ENCODE measurements around the gene CDH23.

CDH23 gene

DNA sequence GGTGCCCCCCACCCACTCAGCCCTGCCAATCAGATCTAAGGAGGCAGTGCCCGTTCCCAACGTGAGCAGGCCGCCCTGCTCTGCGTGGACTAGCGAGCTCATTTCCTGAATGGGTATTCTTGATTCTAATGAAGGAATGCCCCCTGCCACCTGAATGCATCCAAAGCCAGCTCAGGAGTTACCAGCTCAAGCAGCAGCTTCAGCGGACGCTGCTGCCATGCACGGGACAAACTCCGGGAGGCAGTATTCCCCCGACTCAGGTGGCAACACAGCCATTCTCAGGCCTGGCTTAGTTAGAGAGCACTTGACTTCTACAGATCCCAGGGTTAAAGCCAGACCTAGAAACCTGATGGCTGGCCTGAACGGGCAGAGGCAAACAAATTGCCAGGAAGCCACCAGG, 428.5 kb downstream of the CDH23 start:
- Histone ChIP-seq H3K4me3 (ENCODE audit: insufficient read length, low read depth) (no peak overlapping the region), H3K9ac (ENCODE audit: insufficient read length, low read depth) (no peak overlapping the region), H3K4me1 (ENCODE audit: insufficient read depth, insufficient read length) (no peaks in the 10 kb centered on the region), H3K36me3 (ENCODE audit: insufficient read depth, insufficient read length, low read length) (peaks cover 90% of the 10 kb centered on the region), H3K9me3 (ENCODE audit: insufficient read depth, low read length) (no peaks in the 10 kb centered on the region), H3K27me3 (ENCODE audit: insufficient read depth, insufficient read length) (no peaks in the 10 kb centered on the region)
- TF ChIP-seq YY1 (IDR thresholded peaks at IDR 0.05; ENCODE audit: insufficient read depth, insufficient read length), result no peak
- TF ChIP-seq SUZ12 (IDR thresholded peaks at IDR 0.05; ENCODE audit: extremely low read depth, insufficient read depth, insufficient read length), result no peak
- TF ChIP-seq ZNF274 (IDR thresholded peaks at IDR 0.05; ENCODE audit: low read depth, low read length), result no peak
- DNase-seq (ENCODE audit: low read depth, low spot score), result no peak

GRCh38 chr10:71827852-71828251, 431.1 kb downstream of the CDH23 start:
- no peak for TF ChIP-seq ZNF274 (IDR thresholded peaks at IDR 0.05; ENCODE audit: low read depth, low read length)
- no peak for TF ChIP-seq SUZ12 (IDR thresholded peaks at IDR 0.05; ENCODE audit: extremely low read depth, insufficient read depth, insufficient read length)
- no peak for TF ChIP-seq YY1 (IDR thresholded peaks at IDR 0.05; ENCODE audit: insufficient read depth, insufficient read length)
- DNase-seq (ENCODE audit: low read depth, low spot score), result no peak
- no peak overlapping the region for H3K4me3 ChIP-seq (ENCODE audit: insufficient read length, low read depth)
- H3K36me3 ChIP-seq (ENCODE audit: insufficient read depth, insufficient read length, low read length), result peaks cover 89% of the 10 kb centered on the region
- H3K27me3 ChIP-seq (ENCODE audit: insufficient read depth, insufficient read length), result no peaks in the 10 kb centered on the region
- H3K9me3 ChIP-seq (ENCODE audit: insufficient read depth, low read length), result no peaks in the 10 kb centered on the region
- H3K4me1 ChIP-seq (ENCODE audit: insufficient read depth, insufficient read length), result no peaks in the 10 kb centered on the region
- no peak overlapping the region for H3K9ac ChIP-seq (ENCODE audit: insufficient read length, low read depth)

GRCh38 chr10:71828702-71829101, 432.0 kb downstream of the CDH23 start:
- no peak for DNase-seq (ENCODE audit: low read depth, low spot score)
- no peak overlapping the region for H3K9ac ChIP-seq (ENCODE audit: insufficient read length, low read depth)
- TF ChIP-seq YY1 (IDR thresholded peaks at IDR 0.05; ENCODE audit: insufficient read depth, insufficient read length) (no peak), ZNF274 (IDR thresholded peaks at IDR 0.05; ENCODE audit: low read depth, low read length) (no peak)
- no peaks in the 10 kb centered on the region for H3K4me1 ChIP-seq (ENCODE audit: insufficient read depth, insufficient read length)
- no peaks in the 10 kb centered on the region for H3K9me3 ChIP-seq (ENCODE audit: insufficient read depth, low read length)
- peaks cover 89% of the 10 kb centered on the region for H3K36me3 ChIP-seq (ENCODE audit: insufficient read depth, insufficient read length, low read length)
- H3K4me3 ChIP-seq (ENCODE audit: insufficient read length, low read depth), result no peak overlapping the region
- no peaks in the 10 kb centered on the region for H3K27me3 ChIP-seq (ENCODE audit: insufficient read depth, insufficient read length)

GRCh38 chr10:71829171-71829570, 432.5 kb downstream of the CDH23 start:
- Histone ChIP-seq H3K4me1 (ENCODE audit: insufficient read depth, insufficient read length) (no peaks in the 10 kb centered on the region), H3K9me3 (ENCODE audit: insufficient read depth, low read length) (no peaks in the 10 kb centered on the region), H3K36me3 (ENCODE audit: insufficient read depth, insufficient read length, low read length) (peaks cover 89% of the 10 kb centered on the region), H3K9ac (ENCODE audit: insufficient read length, low read depth) (no peak overlapping the region), H3K27me3 (ENCODE audit: insufficient read depth, insufficient read length) (no peaks in the 10 kb centered on the region), H3K4me3 (ENCODE audit: insufficient read length, low read depth) (no peak overlapping the region)
- DNase-seq (ENCODE audit: low read depth, low spot score), result no peak
- TF ChIP-seq ZNF274 (IDR thresholded peaks at IDR 0.05; ENCODE audit: low read depth, low read length), result no peak
- TF ChIP-seq YY1 (IDR thresholded peaks at IDR 0.05; ENCODE audit: insufficient read depth, insufficient read length), result no peak
- TF ChIP-seq SUZ12 (IDR thresholded peaks at IDR 0.05; ENCODE audit: extremely low read depth, insufficient read depth, insufficient read length), result no peak

GRCh38 chr10:71829896-71830295, 433.2 kb downstream of the CDH23 start:
- H3K4me1 ChIP-seq (ENCODE audit: insufficient read depth, insufficient read length), result no peaks in the 10 kb centered on the region
- no peaks in the 10 kb centered on the region for H3K27me3 ChIP-seq (ENCODE audit: insufficient read depth, insufficient read length)
- no peak overlapping the region for H3K4me3 ChIP-seq (ENCODE audit: insufficient read length, low read depth)
- no peak overlapping the region for H3K9ac ChIP-seq (ENCODE audit: insufficient read length, low read depth)
- no peaks in the 10 kb centered on the region for H3K9me3 ChIP-seq (ENCODE audit: insufficient read depth, low read length)
- TF ChIP-seq ZNF274 (IDR thresholded peaks at IDR 0.05; ENCODE audit: low read depth, low read length) (no peak), YY1 (IDR thresholded peaks at IDR 0.05; ENCODE audit: insufficient read depth, insufficient read length) (no peak), SUZ12 (IDR thresholded peaks at IDR 0.05; ENCODE audit: extremely low read depth, insufficient read depth, insufficient read length) (no peak)
- peaks cover 87% of the 10 kb centered on the region for H3K36me3 ChIP-seq (ENCODE audit: insufficient read depth, insufficient read length, low read length)
- no peak for DNase-seq (ENCODE audit: low read depth, low spot score)

DNA sequence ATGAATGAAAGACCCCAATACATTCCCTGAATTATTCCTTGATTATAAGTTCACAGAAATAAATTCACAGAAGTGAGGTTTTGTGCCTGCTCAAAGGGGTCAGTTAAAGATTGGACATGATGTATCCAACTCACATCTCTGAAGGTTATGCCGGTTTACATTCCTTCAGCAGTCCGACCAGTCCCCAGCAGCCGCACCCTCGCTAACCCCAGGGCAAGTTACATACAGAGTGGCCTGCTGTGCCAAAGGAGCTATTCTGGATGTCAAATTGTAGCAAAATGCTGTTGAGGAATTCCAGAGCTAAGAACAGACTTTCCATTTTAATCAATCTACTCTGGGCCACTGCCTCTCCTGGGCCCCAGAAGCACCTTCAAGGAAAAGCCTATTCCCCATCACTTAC, 434.0 kb downstream of the CDH23 start:
- Histone ChIP-seq H3K4me1 (ENCODE audit: insufficient read depth, insufficient read length) (no peaks in the 10 kb centered on the region), H3K36me3 (ENCODE audit: insufficient read depth, insufficient read length, low read length) (peaks cover 79% of the 10 kb centered on the region)
- TF ChIP-seq YY1 (IDR thresholded peaks at IDR 0.05; ENCODE audit: insufficient read depth, insufficient read length) (no peak), ZNF274 (IDR thresholded peaks at IDR 0.05; ENCODE audit: low read depth, low read length) (no peak), SUZ12 (IDR thresholded peaks at IDR 0.05; ENCODE audit: extremely low read depth, insufficient read depth, insufficient read length) (no peak)

DNA sequence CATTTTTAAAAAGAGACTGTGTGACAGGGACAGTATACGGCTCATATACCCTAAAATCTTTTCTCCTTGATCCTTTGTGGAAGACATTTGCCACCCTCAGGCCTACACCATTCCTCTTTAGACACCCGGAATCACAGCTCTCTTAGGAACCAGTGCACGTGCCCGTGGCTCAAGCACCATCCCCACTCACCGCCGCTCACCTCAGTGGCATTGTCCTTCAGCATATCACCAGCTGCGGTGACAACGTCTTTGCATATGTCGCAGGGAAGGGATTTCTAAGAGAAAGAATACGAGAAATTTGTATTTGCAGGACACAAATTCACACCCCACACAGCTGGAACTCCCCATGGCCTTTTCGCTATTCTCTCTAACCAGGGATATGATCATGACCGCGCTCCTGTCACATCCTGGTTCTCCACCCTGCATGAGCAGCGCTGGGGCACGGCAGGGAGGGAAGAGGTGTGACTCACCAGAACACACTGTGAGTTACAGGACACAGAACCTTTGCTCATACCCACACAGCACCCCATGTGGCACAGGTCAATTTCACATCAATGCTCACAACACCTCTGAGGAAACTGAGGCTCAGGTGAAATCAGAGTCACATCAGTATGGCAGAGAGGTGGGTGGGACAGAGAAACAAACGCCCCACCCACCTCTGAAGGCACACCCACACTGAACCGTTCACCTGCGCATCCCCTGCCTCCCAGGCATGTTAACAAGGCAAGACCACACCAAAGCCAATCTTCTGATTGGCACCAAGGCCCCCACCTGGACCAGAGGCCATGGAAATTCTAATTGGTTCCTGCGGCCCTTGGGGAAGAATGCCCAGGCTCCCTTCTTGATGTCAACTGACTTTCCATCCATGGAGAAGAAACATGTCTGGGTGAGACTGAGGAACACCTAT, 435.2 kb downstream of the CDH23 start:
- no peaks in the 10 kb centered on the region for H3K9me3 ChIP-seq (ENCODE audit: insufficient read depth, low read length)
- H3K9ac ChIP-seq (ENCODE audit: insufficient read length, low read depth), result no peak overlapping the region
- peaks cover 3% of the 10 kb centered on the region for H3K4me1 ChIP-seq (ENCODE audit: insufficient read depth, insufficient read length)
- no peak for DNase-seq (ENCODE audit: low read depth, low spot score)
- H3K36me3 ChIP-seq (ENCODE audit: insufficient read depth, insufficient read length, low read length), result peaks cover 67% of the 10 kb centered on the region
- H3K4me3 ChIP-seq (ENCODE audit: insufficient read length, low read depth), result no peak overlapping the region
- no peaks in the 10 kb centered on the region for H3K27me3 ChIP-seq (ENCODE audit: insufficient read depth, insufficient read length)
- TF ChIP-seq SUZ12 (IDR thresholded peaks at IDR 0.05; ENCODE audit: extremely low read depth, insufficient read depth, insufficient read length) (no peak), ZNF274 (IDR thresholded peaks at IDR 0.05; ENCODE audit: low read depth, low read length) (no peak), YY1 (IDR thresholded peaks at IDR 0.05; ENCODE audit: insufficient read depth, insufficient read length) (no peak)

More for the DNA sequence above, 434.0 kb downstream of the CDH23 start:
- Histone ChIP-seq H3K9ac (ENCODE audit: insufficient read length, low read depth) (no peak overlapping the region), H3K9me3 (ENCODE audit: insufficient read depth, low read length) (no peaks in the 10 kb centered on the region), H3K4me3 (ENCODE audit: insufficient read length, low read depth) (no peak overlapping the region), H3K27me3 (ENCODE audit: insufficient read depth, insufficient read length) (no peaks in the 10 kb centered on the region)
- DNase-seq (ENCODE audit: low read depth, low spot score), result no peak

Data from NT2/D1 (cell line).